ENCODE results near the gene HNRNPA2B1. TPM values are rescaled to one million over a fixed set of nuclear protein-coding genes. Genes with fewer than 3 reads are reported as not detected.
"Not testable (repeated sequence)": the region's sequence is repeated elsewhere in the genome, so short reads cannot be mapped to it uniquely, and the experiment has no call there.

HNRNPA2B1 gene
- total RNA-seq, 1 donor from 2014 or later = 67.1 TPM

DNA sequence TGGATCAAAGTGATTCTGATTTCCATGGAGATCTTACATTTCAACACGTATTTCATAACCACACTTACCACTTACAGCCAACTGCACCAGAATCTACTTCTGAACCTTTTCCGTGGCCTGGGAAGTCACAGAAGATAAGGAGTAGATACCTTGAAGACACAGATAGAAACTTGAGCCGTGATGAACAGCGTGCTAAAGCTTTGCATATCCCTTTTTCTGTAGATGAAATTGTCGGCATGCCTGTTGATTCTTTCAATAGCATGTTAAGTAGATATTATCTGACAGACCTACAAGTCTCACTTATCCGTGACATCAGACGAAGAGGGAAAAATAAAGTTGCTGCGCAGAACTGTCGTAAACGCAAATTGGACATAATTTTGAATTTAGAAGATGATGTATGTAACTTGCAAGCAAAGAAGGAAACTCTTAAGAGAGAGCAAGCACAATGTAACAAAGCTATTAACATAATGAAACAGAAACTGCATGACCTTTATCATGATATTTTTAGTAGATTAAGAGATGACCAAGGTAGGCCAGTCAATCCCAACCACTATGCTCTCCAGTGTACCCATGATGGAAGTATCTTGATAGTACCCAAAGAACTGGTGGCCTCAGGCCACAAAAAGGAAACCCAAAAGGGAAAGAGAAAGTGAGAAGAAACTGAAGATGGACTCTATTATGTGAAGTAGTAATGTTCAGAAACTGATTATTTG is 15.3 kb downstream of the HNRNPA2B1 start:
- no peak for DNase-seq (ENCODE audit: low read depth in 2 of 2)

DNA sequence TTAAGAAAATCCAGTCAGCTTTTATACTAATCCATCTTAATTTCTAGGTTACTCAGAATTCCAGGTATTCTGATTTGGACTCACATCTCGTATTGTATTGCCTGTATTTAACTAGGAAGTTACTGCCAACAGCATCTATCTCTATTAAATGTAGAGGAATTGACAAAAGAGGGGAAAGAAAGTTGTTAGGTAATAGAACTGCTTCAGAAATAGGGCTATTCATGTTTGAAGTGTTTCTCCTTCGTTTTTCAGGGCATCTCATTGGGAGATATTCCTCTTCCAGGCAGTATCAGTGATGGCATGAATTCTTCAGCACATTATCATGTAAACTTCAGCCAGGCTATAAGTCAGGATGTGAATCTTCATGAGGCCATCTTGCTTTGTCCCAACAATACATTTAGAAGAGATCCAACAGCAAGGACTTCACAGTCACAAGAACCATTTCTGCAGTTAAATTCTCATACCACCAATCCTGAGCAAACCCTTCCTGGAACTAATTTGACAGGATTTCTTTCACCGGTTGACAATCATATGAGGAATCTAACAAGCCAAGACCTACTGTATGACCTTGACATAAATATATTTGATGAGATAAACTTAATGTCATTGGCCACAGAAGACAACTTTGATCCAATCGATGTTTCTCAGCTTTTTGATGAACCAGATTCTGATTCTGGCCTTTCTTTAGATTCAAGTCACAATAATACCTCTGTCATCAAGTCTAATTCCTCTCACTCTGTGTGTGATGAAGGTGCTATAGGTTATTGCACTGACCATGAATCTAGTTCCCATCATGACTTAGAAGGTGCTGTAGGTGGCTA is 16.1 kb downstream of the HNRNPA2B1 start:
- DNase-seq (ENCODE audit: low read depth in 2 of 2) = not testable (repeated sequence)

DNA sequence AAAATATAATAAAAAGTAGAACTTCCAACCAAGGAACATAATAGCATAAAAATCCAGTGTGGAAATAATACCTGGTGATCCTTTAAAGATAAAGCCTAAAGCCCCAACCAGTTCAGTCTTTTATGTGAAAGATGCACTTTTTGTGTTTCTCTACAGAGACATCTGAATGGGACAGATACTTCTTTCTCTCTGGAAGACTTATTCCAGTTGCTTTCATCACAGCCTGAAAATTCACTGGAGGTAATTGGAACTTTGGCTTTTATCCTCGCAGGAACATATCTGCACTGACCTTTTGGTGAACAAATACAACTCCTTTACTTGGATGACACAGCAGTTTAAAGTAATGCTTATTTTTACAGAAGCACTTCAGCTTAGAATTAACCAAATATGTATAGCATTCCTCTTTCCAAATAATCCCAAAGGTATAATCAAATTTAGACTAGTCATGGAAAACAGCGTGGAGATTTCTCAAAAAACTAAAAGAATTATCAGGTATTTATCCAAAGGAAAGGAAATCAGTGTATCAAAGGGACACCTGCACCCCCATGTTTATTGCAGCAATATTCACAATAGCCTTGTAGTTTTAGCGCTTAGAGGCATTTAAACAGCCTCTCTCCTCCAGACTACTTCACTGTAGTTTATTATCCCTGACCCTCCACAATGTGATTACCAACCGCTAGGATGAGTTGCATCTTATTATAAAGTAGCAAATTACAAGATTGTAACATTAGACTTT is 16.8 kb downstream of the HNRNPA2B1 start:
- no peak for DNase-seq (ENCODE audit: low read depth in 2 of 2)

DNA sequence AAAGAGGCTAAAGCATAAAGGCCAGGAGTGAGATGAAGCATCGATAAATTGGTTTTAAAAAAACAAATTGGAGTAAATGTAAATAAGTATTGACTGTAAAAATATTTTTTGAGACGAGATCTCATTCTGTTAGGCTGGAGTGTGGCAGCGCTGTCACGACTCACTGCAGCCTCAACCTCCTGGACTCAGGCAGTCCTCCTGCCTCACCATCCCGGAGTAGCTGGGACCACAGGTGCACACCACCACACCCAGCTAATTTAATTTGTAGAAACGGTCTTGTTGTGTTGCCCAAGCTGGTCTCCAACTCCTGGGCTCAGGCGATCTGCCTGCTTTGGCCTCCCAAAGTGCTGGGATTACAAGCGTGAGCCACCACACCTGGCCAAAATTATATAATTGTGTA is 17.8 kb downstream of the HNRNPA2B1 start:
- DNase-seq (ENCODE audit: low read depth in 2 of 2) = no peak

DNA sequence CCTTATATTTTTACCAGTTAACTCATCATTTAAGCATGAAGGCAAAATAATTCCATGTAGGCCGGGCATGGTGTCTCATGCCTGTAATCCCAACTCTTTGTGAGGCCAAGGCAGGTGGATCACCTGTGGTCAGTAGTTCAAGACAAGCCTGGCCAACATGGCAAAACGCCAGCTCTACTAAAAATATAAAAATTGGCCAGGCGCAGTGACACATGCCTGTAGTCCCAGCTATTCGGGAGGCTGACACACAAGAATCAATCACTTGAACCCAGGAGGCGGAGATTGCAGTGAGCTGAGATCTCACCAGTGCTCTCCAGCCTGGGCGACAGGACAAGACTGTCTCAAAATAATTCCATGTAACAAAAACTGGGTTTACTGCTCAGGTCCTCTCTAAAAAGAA is 18.3 kb downstream of the HNRNPA2B1 start:
- no peak for DNase-seq (ENCODE audit: low read depth in 2 of 2)

DNA sequence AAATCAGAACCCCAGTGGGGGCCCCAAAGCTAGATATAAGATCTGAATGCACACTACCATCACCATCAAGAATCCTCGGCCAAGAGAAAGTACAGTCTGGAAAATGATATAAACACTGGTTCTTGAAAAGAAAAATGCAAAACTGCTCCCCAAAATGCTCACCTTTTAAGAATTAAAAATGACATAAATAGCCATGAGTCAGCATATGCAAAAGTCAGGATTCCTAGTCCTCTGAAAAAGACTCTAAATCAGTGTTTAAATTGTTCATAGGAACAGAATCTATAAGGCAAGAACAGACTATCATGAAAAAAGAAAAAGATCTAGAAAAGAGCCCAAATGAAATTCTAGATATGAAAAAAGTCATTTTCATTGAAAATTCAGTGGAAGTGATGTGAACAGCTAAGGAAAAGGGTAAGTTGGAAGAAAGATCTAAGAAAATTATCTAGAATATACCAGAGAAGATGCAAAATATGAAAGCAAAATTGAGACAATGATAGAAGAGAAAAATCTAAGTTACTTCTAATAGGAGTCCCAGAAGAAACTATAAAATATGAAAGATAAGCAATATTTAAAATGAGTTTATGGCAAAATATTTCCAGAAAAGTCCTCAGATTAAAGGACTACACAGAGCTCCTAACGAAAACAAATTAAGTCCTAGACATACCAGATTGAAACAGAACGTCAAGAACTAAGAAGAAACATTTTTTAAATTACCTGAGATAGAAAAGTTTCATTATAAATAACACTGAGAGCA is 18.9 kb downstream of the HNRNPA2B1 start:
- DNase-seq (ENCODE audit: low read depth in 2 of 2) = no peak

DNA sequence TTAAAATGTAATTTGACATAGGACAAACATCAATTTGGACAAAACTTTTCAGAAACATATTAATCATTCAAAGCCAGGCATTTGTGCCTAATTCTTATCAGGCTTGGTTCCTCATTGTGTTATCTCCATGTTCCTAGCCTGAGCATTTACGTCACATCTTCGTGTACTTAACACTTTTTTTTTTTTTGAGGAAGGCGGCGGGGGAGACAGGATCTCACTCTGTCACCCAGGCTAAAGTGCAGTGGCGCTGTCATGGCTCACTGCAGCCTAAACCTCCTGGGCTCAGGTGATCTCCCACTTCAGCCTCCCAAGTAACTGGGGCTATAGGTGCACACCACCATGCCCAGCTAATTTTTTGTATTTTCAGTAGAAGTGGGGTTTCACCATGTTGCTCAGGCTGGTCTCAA is 19.8 kb downstream of the HNRNPA2B1 start:
- DNase-seq (ENCODE audit: low read depth in 2 of 2) = no peak

DNA sequence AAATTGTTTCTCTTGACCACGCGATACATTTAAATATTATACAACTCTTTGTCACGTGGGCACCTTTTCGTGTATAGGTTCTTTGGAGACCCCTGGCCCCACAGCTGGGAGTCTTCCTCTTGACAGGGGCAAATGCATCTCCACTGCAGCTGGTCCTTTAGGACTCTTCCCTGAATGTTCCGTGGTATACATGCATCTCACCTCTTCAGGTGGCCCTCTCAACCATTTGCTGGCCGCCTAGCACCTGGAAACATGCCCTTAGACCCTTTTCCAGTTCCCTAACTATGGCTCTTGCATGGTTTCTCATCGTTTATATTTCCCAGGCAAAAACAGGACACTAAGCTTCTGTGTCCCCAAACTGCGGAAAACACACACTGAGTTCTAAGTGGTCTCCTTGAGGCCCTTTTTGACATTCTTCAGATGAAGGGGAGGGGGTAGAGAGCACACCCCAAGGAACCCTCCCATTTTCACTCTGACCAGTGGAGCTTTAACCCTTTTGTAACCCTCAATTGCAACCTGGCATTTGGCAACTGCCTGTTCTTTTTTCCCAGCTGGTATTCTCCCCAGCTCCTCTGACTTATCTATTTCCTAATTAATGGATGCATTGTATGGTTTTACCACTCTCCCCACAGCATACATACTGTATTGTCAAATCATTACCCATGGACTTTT is 20.6 kb downstream of the HNRNPA2B1 start:
- no peak for DNase-seq (ENCODE audit: low read depth in 2 of 2)

DNA sequence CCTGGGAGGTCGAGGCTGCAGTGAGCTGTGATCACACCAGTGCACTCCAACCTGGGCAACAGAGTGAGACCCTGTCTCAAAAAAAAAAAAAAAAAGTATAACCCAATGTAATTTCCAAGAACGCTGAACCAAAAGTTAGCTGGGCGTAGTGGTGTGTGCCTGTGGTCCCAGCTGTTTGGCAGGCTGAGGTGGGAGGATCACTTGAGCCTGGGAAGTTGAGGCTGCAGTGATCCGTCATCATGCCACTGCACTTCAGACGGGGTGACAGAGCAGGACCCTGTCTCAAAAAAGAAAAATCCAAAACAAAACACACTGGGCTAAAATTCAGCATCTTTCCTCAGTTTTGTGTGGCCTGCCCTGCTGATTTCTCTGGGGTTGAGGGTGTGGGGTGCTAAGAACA is 21.1 kb downstream of the HNRNPA2B1 start:
- DNase-seq (ENCODE audit: low read depth in 2 of 2) = no peak

GRCh38 chr7:26178272-26178960 is 22.1 kb downstream of the HNRNPA2B1 start:
- no peak for DNase-seq (ENCODE audit: low read depth in 2 of 2)

DNA sequence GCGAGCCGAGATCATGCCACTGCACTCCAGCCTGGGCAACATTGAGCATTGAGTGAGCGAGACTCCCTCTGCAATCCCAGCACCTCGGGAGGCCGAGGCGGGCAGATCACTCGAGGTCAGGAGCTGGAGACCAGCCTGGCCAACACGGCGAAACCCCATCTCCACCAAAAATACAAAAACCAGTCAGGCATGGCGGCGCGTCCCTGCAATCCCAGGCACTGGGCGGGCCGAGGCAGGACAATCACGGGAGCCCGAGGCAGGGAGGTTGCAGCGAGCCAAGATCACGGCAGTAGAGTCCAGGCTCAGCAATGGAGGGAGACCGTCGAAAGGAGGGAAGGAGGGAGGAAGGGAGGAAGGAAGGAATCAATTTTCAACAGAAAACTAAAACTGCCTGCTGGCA is 23.3 kb downstream of the HNRNPA2B1 start:
- DNase-seq (ENCODE audit: low read depth in 2 of 2) = not testable (repeated sequence)

- DNase-seq (ENCODE audit: low read depth in 2 of 2) = not testable (repeated sequence)
Observed at GRCh38 chr7:26176696-26177095, 23.9 kb downstream of the HNRNPA2B1 start.

DNA sequence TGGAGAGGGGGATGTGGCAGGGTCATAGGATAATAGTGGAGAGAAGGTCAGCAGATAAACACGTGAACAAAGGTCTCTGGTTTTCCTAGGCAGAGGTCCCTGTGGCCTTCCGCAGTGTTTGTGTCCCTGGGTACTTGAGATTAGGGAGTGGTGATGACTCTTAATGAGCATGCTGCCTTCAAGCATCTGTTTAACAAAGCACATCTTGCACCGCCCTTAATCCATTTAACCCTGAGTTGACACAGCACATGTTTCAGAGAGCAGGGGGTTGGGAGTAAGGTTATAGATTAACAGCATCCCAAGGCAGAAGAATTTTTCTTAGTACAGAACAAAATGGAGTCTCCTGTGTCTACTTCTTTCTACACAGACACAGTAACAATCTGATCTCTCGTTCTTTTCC is 24.6 kb downstream of the HNRNPA2B1 start:
- DNase-seq (ENCODE audit: low read depth in 2 of 2) = not testable (repeated sequence)

DNA sequence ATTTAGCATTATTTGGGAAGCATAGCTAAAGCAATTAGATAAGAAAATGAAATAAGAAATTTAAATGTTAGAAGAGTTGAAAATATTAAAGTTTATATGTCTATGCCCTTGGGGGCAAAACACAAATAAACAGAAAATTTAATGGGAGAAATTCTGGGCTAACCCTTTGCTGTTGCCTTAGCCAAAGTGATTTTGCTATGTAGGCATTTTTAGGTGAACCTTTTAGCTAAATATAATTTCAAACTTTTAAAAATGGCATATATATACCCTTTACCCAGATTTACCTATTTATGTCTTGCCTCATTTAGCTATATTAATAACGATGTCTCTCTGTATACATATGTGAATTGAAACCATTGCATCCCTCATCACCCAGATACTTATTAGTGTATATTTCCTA is 28.5 kb downstream of the HNRNPA2B1 start:
- no peak for DNase-seq (ENCODE audit: low read depth in 2 of 2)

- no peak for DNase-seq (ENCODE audit: low read depth in 2 of 2)
Observed at GRCh38 chr7:26171601-26172000, 28.9 kb downstream of the HNRNPA2B1 start.

GRCh38 chr7:26170663-26171062 is 29.9 kb downstream of the HNRNPA2B1 start:
- no peak for DNase-seq (ENCODE audit: low read depth in 2 of 2)

DNA sequence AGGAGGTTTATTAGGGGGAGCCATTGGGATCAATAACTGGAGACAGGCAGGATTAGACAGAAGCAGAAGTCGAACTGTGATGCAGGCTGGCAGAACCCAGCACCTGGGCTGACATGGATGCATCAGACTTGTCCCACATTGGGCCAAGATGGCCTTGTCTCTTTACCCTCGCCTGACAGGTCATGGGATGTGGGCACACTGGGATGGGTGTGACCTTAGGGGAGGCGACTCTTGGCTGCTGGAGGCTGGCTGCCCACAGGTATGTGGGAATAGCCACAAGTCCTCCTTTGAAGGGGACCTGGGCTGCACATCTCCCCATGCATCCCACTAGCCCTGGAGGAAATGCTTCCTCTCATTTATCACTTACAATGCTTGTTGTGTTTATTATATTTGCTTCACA is 31.3 kb downstream of the HNRNPA2B1 start:
- no peak for DNase-seq (ENCODE audit: low read depth in 2 of 2)

DNA sequence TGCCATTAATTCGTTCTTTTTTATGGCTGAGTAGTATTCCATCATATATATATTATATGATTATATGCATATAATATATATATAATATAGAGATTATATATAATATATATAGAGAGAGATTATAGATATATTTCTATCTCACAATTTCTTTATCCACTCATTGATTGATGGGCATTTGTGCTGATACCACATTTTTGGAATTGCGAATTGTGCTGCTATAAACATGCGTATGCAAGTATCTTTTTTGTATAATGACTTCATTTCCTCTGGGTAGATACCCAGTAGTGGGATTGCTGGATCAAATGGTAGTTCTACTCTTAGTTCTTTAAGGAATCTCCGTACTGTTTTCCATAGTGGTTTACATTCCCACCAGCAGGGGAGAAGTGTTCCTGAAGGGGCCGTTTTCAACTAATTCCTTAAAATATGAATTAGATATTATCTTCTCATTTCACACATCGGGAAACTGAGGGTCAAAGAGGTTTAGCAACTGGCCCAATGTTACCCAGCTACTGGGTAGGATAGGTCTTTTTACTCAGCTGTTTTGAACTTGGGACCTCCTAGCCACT is 32.0 kb downstream of the HNRNPA2B1 start:
- no peak for DNase-seq (ENCODE audit: low read depth in 2 of 2)

DNA sequence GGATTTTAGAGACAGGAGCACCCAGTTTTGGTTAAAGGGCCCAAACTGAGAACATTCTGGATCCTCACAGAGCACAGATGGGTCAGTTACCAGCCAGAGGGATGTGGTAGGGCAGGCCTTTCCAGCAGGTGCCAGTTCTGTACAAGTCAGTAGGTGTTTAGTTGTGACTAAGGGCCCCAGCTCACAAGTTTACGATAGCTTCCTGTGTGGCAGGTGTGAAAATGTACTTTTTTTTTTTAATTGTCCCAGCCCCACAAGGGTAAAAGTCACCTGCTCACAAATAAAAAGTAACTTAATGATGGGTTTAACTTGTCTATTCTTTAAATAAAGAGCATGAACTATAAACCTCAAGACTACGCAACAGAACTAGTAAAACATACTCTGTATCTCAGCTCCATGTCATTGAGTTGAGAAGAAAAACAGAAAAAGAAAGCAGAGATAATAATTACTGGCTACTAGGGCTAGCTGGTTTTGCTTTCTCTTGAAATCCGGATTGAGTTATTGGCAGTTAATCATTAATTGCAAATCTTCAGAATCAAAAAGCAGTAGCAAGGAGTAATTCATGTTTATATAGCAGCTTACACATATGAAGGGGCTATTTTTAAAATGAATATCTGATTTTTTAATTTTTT is 33.1 kb downstream of the HNRNPA2B1 start:
- DNase-seq (ENCODE audit: low read depth in 2 of 2) = no peak
